Heart left ventricle (tissue), 16 donors: ENCODE data around the gene TRIM52. TPM values are rescaled to one million over a fixed set of nuclear protein-coding genes. Genes with fewer than 3 reads are reported as not detected.

Experiments
- ATAC-seq, 4 donors: fragments of 200-7000 bp; cut with Tn5 transposase; one replicate each; pipeline ENCODE4 v1.9.1; 2020 to 2022; ENCODE audit warnings: moderate library complexity in 4 of 4, mild to moderate bottlenecking in 3 of 4, moderate number of reproducible peaks in 1 of 4
- DNase-seq, 5 donors: peaks; one replicate each; pipeline ENCODE4 v3.0.0-alpha.2; 2020
- H3K27ac ChIP-seq, 12 donors: fragments of 200-600 bp; sonication (generic) in 4 of 12; one replicate each; pipeline versions ENCODE4 v1.5.0 to v1.8.0; 2016 to 2022; ENCODE audit warnings: mild to moderate bottlenecking in 2 of 12
- H3K27me3 ChIP-seq, 9 donors: fragments of 200-600 bp; sonication (generic) in 2 of 9; one replicate each; pipeline versions ENCODE4 v1.5.1 to v1.8.0; 2016 to 2022; ENCODE audit warnings: mild to moderate bottlenecking in 3 of 9
- H3K36me3 ChIP-seq, 9 donors: fragments of 200-600 bp; sonication (generic) in 2 of 9; one replicate each; pipeline versions ENCODE4 v1.5.0 to v1.8.0; 2018 to 2022; ENCODE audit warnings: mild to moderate bottlenecking in 2 of 9
- H3K4me1 ChIP-seq, 12 donors: fragments of 200-600 bp; sonication (generic) in 4 of 12; one replicate each; pipeline versions ENCODE4 v1.5.0 to v1.8.0; 2016 to 2022; ENCODE audit warnings: mild to moderate bottlenecking in 3 of 12
- H3K4me3 ChIP-seq, 12 donors: fragments of 200-600 bp; sonication (generic) in 4 of 12; one replicate each; pipeline versions ENCODE4 v1.5.0 to v1.8.0; 2017 to 2022; ENCODE audit warnings: mild to moderate bottlenecking in 9 of 12, moderate library complexity in 4 of 12
- H3K9me3 ChIP-seq, 12 donors: fragments of 200-600 bp; sonication (generic) in 4 of 12; one replicate each; pipeline versions ENCODE4 v1.5.0 to v1.8.0; 2016 to 2022; ENCODE audit warnings: mild to moderate bottlenecking in 1 of 12
- CTCF ChIP-seq, 12 donors: fragments of 200-600 bp; sonication (generic) in 4 of 12; IDR thresholded peaks; one replicate each; pipeline versions ENCODE4 v1.5.0 to v1.8.0; 2018 to 2022; ENCODE audit warnings: antibody characterized with exemption in 12 of 12, mild to moderate bottlenecking in 5 of 12
- POLR2A ChIP-seq, 2 donors: fragments of 450-650 bp; IDR thresholded peaks; one replicate each; pipeline ENCODE4 v1.6.1; 2017; ENCODE audit warnings: antibody characterized with exemption in 2 of 2, mild to moderate bottlenecking in 2 of 2, moderate library complexity in 2 of 2
- WGBS, 4 donors: extraction: QIAGEN DNeasy Blood & Tissue Kit in 2 of 4; methylation state at CpG; one replicate each; pipeline versions ENCODE4 v1.1.5 to v1.1.7; 2013 to 2018; 5-methylcytosine and 5-hydroxymethylcytosine counted together
- intact Hi-C, 10 donors: fragments of 100-400 bp; cut with DNase I; formaldehyde crosslinking; loops; one replicate each; pipeline versions ENCODE4 v1.11.1 to v1.14.2; 2022
- polyA plus RNA-seq, 2 donors: library from polyadenylated mRNA; stranded (reverse); fragments of 200-250 nt; gene quantifications; one replicate each; pipeline ENCODE4 v1.2.3, GENCODE V29; 2013
- total RNA-seq, 9 donors: library from RNA; depleted of rRNA in 2 of 9; stranded (reverse); fragments of >200 nt in 2 of 9; fragmentation: NEBNext Ultra II Directional in 3 of 9; extraction: Animal tissue kit (Norgen Biotek cat#: 25700) in 3 of 9; gene quantifications; one replicate each; pipeline versions ENCODE4 v1.1.0 to v1.2.4, GENCODE V29; 2016 to 2023
- donor health status: ischemic (EF 13 %, LVEDD 7.1; RV severe dilation, severe dysfunction).
- donor health status: healthy with polysubstance abuse.
- donor health status: DM: no; HTN: yes; CAD: no.
- donor health status: DM: no; HTN: no; CAD: no.
- donor health status: ischemic (EF 25% LVEDD 6.9; RV normal size, moderate dysfunction).
- donor health status: ischemic (EF 25% LVEDD 5.7; RV mildly dilated, moderate dysfunction).
- donor health status: healthy.
- donor health status: DM: yes; HTN: yes; CAD: no.
- donor health status: ischemic (EF 35%, LVEDD 5.7; RV mildly dilated, moderate dysfunction).
- donor health status: nonischemic (EF 11% LVEDD 7.7; RV severe dilation, severe dysfunction).
- donor health status: DM: yes; HTN: yes; CAD: no.
- donor health status: PGD.
- donor health status: ischemic (EF 29% LVEDD 5.4; RV normal size, mild dysfunction).
- donor health status: nonischemic (EF 23%, LVEDD 6.1; RV moderate dilation, normal function).

Gene TRIM52
- total and polyA plus RNA-seq, 11 donors, result 5.6 to 12.8 (median 7.6) TPM

- Histone ChIP-seq H3K27me3 (no peaks in the 10 kb centered on the region), H3K36me3 (peaks cover 6 to 100% (median 97%) of the 10 kb centered on the region in 9 donors), H3K4me1 (peaks cover 0 to 9% (median 0%) of the 10 kb centered on the region in 12 donors), H3K4me3 (no peak overlapping the region), H3K27ac (no peak overlapping the region), H3K9me3 (no peaks in the 10 kb centered on the region)
- 83 to 89% (median 84%) methylated on average over 5 of the region's 5 CpGs for WGBS, 4 donors
- ATAC-seq (no peak), DNase-seq (no peak)
- TF ChIP-seq CTCF (IDR thresholded peaks at IDR 0.05) (no peak), POLR2A (IDR thresholded peaks at IDR 0.05) (no peak)
- intact Hi-C loops, result no loop called here
Measured at GRCh38 chr5:181235323-181235688, 25.6 kb downstream of the TRIM52 start.

GRCh38 chr5:181234455-181235306 is 26.3 kb downstream of the TRIM52 start:
- no peak overlapping the region for H3K27ac ChIP-seq
- H3K27me3 ChIP-seq, result no peaks in the 10 kb centered on the region
- H3K9me3 ChIP-seq, result no peaks in the 10 kb centered on the region
- no peak overlapping the region for H3K4me3 ChIP-seq
- WGBS, 4 donors, result 82 to 88% (median 86%) methylated on average over 19 to 22 of the region's 22 CpGs
- intact Hi-C loops, result no loop called here
- no peak for DNase-seq
- H3K4me1 ChIP-seq, result peaks cover 0 to 4% (median 0%) of the 10 kb centered on the region in 12 donors
- TF ChIP-seq POLR2A (IDR thresholded peaks at IDR 0.05) (no peak), CTCF (IDR thresholded peaks at IDR 0.05) (no peak)
- peak in 1 of 4 donors; percentile 9 for ATAC-seq
- H3K36me3 ChIP-seq, result peaks cover 6 to 99% (median 92%) of the 10 kb centered on the region in 9 donors

GRCh38 chr5:181233801-181234454 is 27.0 kb downstream of the TRIM52 start:
- Histone ChIP-seq H3K27ac (no peak overlapping the region), H3K4me3 (no peak overlapping the region), H3K4me1 (peaks cover 0 to 5% (median 0%) of the 10 kb centered on the region in 12 donors), H3K27me3 (no peaks in the 10 kb centered on the region), H3K36me3 (peaks cover 5 to 99% (median 84%) of the 10 kb centered on the region in 9 donors), H3K9me3 (no peaks in the 10 kb centered on the region)
- DNase-seq, result no peak
- intact Hi-C loops, result no loop called here
- ATAC-seq, result peak in 1 of 4 donors; percentile 10
- TF ChIP-seq CTCF (IDR thresholded peaks at IDR 0.05) (no peak), POLR2A (IDR thresholded peaks at IDR 0.05) (no peak)
- 88 to 94% (median 92%) methylated on average over 15 to 24 of the region's 24 CpGs for WGBS, 4 donors

GRCh38 chr5:181233088-181233800 is 27.7 kb downstream of the TRIM52 start:
- no peak for ATAC-seq
- DNase-seq, result no peak
- Histone ChIP-seq H3K36me3 (peaks cover 3 to 93% (median 81%) of the 10 kb centered on the region in 9 donors), H3K27ac (no peak overlapping the region), H3K4me3 (no peak overlapping the region), H3K9me3 (no peaks in the 10 kb centered on the region), H3K4me1 (peaks cover 0 to 7% (median 0%) of the 10 kb centered on the region in 12 donors), H3K27me3 (no peaks in the 10 kb centered on the region)
- TF ChIP-seq POLR2A (IDR thresholded peaks at IDR 0.05) (no peak), CTCF (IDR thresholded peaks at IDR 0.05) (no peak)
- 79 to 86% (median 81%) methylated on average over 15 to 16 of the region's 16 CpGs for WGBS, 4 donors
- intact Hi-C loops, result no loop called here
